Middle frontal gyrus (tissue), 1 donor: ENCODE results near the gene HARBI1.
A peak's percentile ranks its signal among the peaks of the same experiment; 100 is the strongest.

Source experiments
- DNase-seq: peaks from one replicate; pipeline ENCODE4 v3.0.0-alpha.2; 2015; ENCODE audit warnings: low spot score; ENCODE audit errors: extremely low spot score

Gene HARBI1

DNA sequence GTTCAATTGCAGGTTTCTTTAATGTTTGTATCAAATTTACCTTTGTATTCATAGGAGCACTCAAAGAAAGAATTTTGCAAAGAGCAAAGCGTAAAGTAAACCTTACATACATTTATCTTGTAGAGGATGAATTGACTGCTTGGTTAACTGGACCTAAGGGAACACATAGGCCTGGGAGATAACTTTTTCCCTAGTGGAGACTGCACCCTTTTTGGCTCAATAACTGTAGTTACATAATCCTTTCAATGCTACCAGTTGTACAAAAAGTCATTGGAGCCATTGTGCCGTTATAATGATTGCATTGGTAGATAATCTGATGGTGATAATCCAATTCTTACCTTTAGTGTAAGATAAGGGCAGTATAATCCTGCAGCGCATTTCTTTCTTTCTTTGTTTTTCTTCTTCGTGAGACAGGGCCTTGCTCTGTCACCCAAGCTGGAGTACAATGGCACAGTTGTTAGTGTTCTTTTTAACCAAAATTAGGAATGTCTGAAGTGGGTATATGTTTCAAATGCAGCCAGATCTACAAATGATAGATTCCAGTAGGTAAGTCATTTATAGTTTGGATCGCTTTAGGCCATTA, 18.6 kb upstream of the HARBI1 start:
- no peak for DNase-seq

DNA sequence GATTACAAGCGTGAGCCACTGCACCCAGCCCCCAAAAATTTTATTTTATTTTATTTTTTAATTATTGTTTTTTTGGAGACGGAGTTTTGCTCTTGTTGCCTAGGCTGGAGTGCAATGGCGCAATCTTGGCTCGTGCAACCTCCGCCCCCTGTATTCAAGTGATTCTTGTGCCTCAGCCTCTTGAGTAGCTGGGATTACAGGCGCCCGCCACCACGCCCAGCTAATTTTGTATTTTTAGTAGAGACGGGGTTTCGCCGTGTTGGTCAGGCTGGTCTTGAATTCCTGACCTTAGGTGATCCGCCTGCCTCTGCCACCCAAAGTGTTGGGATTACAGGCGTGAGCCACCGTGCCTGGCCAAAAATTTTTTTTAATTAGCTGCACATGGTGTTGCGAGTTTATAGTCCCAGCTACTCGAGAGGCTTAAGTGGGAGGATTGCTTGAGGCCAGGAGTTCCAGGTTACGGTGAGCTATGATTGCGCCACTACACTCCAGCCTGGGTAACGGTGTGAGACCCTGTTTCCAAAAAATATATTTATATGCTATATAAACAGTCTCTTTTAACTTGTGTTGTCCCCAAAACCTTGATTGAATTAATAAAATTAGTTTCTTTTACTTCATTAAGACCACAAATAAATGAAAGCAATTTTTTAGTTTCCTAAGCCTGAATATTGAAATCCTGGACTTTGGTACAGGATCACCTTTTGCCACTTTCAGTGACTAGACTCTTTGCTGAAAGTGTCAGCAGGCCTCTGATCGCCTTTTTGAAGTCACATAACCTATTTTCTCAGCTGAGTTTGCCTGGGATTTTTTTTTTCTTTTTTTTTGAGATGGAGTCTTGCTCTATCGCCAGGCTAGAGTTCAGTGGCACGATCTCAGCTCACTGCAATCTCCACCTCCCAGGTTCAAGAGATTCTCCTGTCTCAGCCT, 16.5 kb upstream of the HARBI1 start:
- DNase-seq, result no peak

- no peak for DNase-seq
Measured at GRCh38 chr11:46632502-46632901, 15.5 kb upstream of the HARBI1 start.

DNA sequence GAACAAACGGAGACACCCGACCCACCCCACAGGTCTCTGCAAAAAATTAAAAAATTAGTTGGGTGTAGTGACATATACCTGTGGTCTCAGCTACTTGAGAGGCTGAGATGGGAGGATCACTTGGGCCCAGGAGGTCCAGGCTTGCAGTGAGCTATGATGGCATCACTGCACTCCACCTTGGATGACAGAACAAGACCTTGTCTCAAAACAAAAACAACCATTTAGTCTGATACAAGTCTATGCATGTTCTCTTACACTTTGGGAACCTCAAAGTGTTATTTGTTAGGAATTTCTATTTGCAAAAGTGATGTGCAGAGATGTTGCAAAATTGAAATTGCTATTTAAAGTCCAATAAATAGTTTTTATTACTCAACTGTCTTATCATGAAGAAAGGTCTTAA, 14.6 kb upstream of the HARBI1 start:
- DNase-seq, result no peak

- DNase-seq, result no peak
Measured at GRCh38 chr11:46630237-46630636, 13.2 kb upstream of the HARBI1 start.

GRCh38 chr11:46628961-46629360, 11.9 kb upstream of the HARBI1 start:
- DNase-seq, result no peak

- DNase-seq, result no peak
Measured at GRCh38 chr11:46625406-46625805, 8.4 kb upstream of the HARBI1 start.

DNA sequence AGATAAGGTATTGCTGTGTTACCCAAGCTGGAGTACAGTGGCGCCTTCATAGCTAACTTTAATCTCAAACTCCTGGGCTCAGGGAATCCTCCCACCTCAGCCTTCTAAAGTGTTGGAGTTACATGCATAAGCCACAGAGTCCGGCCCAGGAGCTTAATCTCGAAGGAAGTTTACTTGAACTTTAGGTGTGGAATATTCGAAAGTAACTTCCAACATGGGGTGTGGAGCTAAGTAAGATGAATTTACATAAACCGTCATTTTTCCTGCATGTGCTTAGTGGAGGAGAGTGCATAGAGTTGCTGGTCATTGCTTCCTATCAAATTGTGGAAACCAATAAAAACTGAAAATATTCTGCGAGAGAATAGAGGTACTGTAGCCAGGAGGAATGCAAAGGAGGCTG, 1.8 kb upstream of the HARBI1 start:
- DNase-seq, result no peak

DNA sequence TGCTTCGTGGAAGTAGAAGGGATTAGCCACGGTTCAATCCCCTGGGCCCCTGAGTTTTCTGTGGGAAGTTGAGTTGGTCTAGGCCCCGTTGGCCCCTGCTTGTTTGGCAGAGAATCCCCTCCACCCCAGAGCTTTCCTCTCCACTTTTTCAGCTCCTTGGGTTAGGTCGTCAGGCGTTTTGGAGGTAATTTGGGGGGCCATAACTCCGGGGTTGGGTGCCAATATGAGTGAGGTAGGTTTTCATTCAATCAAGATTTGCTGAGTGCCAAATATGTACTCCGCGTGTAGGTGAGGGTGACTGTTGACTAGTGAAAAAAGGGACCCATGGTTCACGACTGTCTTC, 916 bp upstream of the HARBI1 start:
- no peak for DNase-seq

- no peak for DNase-seq
Measured at GRCh38 chr11:46616551-46617133, 385 bp downstream of the HARBI1 start.

DNA sequence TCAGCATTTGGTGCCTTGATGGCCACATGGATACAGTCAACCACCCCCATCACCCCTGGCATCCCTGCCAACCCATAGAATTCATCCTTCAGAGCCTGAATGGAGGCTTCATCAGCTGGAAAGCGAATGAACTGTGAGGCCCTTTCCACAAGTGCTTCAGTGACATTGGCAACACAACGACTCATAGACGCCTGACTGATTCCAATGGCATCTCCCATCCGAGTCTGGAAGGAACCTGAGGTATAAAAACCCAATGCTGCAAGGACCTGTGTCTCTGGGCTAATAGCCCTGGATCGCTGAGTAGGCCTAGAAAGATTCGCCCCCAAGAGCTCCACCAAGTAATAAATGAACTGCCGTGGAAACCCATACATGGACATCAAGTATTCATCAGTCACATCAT, 1.3 kb downstream of the HARBI1 start:
- DNase-seq, result no peak

DNA sequence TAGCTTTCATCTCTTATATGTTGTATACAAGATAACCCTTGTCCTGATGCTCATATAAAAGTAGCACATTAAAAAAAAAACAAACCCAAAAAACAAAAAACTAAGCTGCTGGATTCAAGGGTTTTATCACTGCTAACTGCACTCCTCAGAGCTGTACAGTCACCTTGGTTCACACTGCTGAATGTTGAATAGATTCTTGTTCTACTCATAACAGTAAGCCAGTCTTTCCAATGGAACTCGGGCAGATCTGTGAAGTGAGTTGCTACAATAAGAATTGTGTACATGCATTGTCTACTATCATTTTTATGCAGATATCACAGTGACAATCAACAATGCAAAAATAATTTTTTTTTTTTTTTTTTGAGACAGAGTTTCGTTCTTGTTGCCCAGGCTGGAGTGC, 4.7 kb downstream of the HARBI1 start:
- DNase-seq, result peak; percentile 38

DNA sequence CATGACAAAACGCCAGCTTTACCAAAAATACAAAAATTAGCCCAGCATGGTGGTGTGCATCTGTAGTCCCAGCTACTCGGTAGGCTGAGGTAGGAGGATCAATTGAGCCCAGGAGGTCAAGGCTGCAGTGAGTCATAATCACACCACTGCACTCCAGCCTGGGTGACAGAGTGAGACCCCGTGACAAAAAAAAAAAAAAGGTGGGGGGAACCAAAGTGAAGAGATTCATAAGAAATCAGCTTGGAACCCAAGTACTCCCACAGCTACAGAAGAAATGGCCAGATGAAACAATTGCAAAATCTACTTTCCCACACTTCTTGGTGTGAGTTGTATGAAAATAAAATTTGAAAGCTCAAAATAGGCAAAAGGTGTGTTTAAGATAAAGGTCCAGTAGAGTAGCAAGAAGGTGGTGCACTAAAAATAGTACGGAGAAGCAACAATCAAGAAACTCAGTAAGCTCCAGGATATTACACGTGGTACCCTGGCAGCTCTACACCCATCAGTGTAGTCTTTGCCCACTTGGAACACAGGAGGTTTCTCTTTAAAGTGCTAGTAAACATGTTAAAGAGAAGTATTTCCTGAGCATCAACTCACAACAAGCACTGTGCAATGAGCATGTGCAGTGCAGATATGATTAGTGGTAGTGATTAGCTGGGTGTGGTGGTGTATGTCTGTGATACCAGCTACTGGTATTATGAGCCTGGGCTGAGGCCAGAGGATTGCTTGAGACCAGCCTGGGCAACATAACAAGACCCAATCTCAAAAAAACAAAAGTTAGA, 5.3 kb downstream of the HARBI1 start:
- DNase-seq, result no peak

DNA sequence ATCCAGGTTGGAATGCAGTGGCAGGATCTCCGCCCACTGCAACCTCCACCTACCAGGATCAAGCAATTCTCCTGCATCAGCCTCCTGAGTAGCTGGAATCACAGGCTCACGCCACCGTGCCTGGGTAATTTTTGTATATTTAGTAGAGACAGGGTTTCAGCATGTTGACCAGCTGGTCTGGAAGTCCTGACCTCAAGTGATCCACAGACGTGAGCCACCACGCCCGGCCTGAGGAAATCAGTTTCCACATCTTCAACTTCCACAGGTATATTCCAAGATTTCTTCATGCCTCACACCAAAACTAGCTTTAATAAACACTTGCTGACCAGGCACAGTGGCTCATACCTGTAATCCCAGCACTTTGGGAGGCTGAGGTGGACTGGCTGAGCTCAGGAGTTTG, 7.6 kb downstream of the HARBI1 start:
- DNase-seq, result no peak

DNA sequence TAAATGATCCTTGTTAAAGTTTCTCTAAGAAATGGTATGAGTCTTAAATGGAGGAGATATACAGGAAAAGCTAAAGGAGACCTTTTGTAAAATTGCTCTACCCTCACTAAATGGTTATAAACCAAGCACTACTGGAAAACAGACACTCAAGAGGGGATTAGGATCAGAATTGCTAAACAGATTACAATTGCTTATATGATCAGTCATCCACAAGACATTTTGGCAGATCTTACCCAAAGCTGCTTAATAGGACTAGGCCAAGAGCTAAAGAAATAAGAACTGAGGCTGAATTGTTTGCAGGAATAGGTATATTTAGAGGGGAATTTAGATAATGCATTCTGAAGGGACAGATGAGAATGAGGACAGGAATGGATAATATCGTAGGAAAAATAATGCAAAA, 9.5 kb downstream of the HARBI1 start:
- no peak for DNase-seq

- no peak for DNase-seq
Measured at GRCh38 chr11:46604796-46605195, 12.2 kb downstream of the HARBI1 start.

DNA sequence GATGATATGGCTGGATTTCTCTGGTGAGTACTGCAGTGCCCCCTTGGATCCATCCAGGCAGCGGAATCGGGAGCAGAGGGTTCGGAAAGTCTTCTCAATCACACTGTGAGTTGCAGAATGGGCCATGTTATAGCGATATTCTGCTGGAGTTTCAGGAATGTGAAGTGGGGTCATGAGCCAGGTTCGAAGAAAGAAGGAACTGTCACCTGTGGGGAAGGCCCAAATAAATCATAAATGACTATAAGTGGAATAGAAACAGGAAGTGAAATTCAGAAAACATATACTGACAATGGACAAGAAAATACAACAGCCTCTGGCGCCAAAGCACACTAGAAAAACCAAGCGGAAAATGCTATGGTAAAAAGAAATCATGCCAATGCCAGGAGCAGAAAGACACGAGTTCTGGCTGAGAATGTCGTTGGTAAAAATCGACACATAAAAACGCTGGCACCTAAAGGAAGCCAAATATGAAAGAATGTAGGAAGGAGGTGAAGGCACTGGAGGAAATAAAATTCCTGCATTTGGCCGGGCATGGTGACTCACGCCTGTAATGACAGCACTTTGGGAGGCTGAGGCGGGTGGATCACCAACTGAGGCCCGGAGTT, 13.2 kb downstream of the HARBI1 start:
- DNase-seq, result no peak

DNA sequence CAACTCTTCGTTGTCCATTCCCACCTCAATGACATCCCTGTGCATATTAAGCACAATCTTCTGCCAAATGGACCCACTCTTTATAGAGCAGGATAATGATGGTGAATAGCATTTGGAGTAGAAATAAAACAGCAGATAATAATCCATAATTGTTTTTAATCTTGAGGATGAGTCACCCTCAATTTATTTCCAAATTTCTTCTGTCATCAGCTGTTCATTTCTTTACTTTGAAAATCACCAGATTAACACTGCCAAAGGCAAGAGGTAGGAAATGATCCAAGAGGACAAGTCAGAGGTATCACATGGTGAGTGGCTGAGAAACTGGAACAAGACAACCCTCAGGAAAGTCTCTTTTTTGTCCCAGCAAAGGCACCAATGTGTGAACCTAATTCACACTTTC, 15.9 kb downstream of the HARBI1 start:
- peak; percentile 43 for DNase-seq

GRCh38 chr11:46600194-46600960, 16.6 kb downstream of the HARBI1 start:
- DNase-seq, result no peak

GRCh38 chr11:46599340-46600193, 17.5 kb downstream of the HARBI1 start:
- DNase-seq, result no peak
